ENCODE measurements around the gene SP140.

GRCh38 chr2:230225486-230225885 lies at the start of gene SP140:
- TF ChIP-seq, protein P1, sequence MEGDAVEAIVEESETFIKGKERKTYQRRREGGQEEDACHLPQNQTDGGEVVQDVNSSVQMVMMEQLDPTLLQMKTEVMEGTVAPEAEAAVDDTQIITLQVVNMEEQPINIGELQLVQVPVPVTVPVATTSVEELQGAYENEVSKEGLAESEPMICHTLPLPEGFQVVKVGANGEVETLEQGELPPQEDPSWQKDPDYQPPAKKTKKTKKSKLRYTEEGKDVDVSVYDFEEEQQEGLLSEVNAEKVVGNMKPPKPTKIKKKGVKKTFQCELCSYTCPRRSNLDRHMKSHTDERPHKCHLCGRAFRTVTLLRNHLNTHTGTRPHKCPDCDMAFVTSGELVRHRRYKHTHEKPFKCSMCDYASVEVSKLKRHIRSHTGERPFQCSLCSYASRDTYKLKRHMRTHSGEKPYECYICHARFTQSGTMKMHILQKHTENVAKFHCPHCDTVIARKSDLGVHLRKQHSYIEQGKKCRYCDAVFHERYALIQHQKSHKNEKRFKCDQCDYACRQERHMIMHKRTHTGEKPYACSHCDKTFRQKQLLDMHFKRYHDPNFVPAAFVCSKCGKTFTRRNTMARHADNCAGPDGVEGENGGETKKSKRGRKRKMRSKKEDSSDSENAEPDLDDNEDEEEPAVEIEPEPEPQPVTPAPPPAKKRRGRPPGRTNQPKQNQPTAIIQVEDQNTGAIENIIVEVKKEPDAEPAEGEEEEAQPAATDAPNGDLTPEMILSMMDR (tag by site-specific recombination; IDR thresholded peaks at IDR 0.05) = no peak
- TF ChIP-seq PRDM1 (tag by site-specific recombination; IDR thresholded peaks at IDR 0.05) = no peak
- no peak for TF ChIP-seq ZSCAN30 (tag by site-specific recombination; IDR thresholded peaks at IDR 0.05)
- TF ChIP-seq YY1 (tag by site-specific recombination; IDR thresholded peaks at IDR 0.05) = no peak
- TF ChIP-seq ZNF785 (tag by site-specific recombination; IDR thresholded peaks at IDR 0.05) = no peak
- TF ChIP-seq ZNF18 (tag by site-specific recombination; IDR thresholded peaks at IDR 0.05) = no peak
- no peak for TF ChIP-seq ZNF114 (tag by site-specific recombination; IDR thresholded peaks at IDR 0.05)
- no peak for TF ChIP-seq REPIN1 (tag by site-specific recombination; IDR thresholded peaks at IDR 0.05; ENCODE audit: low read depth)
- no peak for TF ChIP-seq ZNF10 (tag by site-specific recombination; IDR thresholded peaks at IDR 0.05)
- no peak for TF ChIP-seq ZNF221 (tag by site-specific recombination; IDR thresholded peaks at IDR 0.05; ENCODE audit: borderline replicate concordance)
- TF ChIP-seq ZNF274 (IDR thresholded peaks at IDR 0.05; ENCODE audit: low read length) = no peak
- TF ChIP-seq ZNF274 (tag by site-specific recombination; IDR thresholded peaks at IDR 0.05; ENCODE audit: borderline replicate concordance) = no peak
